K562 (cell line): ENCODE measurements around the gene EN1. TPM values are rescaled to one million over a fixed set of nuclear protein-coding genes. Genes with fewer than 3 reads are reported as not detected.

ENCODE experiments used
- ATAC-seq: fragments of 200-7000 bp; cut with Tn5 transposase; 3 replicates; pipeline ENCODE4 v1.9.1; 2020; ENCODE audit warnings: moderate library complexity
- BruUV-seq: library from RNA; stranded (reverse); fragments of 400-500 nt; replicated peaks from 2 replicates; lab custom pipeline; 2021; lab: Mats Ljungman, UMichigan
- CTCF ChIA-PET: fragments of 300-600 bp; formaldehyde crosslinking; extraction: SDS; loops from one replicate; lab custom pipeline; 2021; ENCODE audit warnings: low intra/inter-chr PET ratio; lab: Yijun Ruan, JAX
- POLR2A ChIA-PET: fragments of 300-600, 350-650 bp; sonication (Branson Sonifier 250); formaldehyde crosslinking; extraction: SDS; loops from one replicate; lab custom pipeline; 2021; ENCODE audit warnings: antibody characterized with exemption, inconsistent platforms; lab: Yijun Ruan, JAX
- DNase-seq, 4 experiments: peaks; one replicate each; pipeline versions ENCODE4 v3.0.0 to v3.0.0-alpha.2; 2011 to 2018; ENCODE audit warnings: low spot score in 3 of 4, mixed read lengths in 3 of 4; ENCODE audit errors: extremely low read depth in 1 of 4
- FAIRE-seq: peaks from 2 replicates; lab custom pipeline; 2011; peaks lifted over from hg19 to GRCh38; lab: Jason Lieb, UNC
- H2AFZ ChIP-seq: 2 replicates; pipeline ENCODE4 v1.6.0; 2011; ENCODE audit warnings: low read depth, low read length, control low read depth, inconsistent platforms
- H3K27ac ChIP-seq: fragments of 200-600 bp; 3 replicates; pipeline ENCODE4 v1.8.0; 2011; ENCODE audit warnings: low read depth, mild to moderate bottlenecking, control low read depth, inconsistent platforms, low read length, moderate library complexity, mixed read lengths; ENCODE audit errors: extremely low read depth
- H3K27me3 ChIP-seq, 2 experiments: fragments of 300-600 bp in 1 of 2; 2 replicates in 1 of 2; 3 replicates in 1 of 2; pipeline versions ENCODE4 v1.6.0 to v1.8.0; 2011; ENCODE audit warnings: inconsistent platforms in 2 of 2, low read length in 2 of 2, mild to moderate bottlenecking in 1 of 2, mixed read lengths in 1 of 2, moderate library complexity in 1 of 2; ENCODE audit not compliant: control insufficient read depth in 2 of 2, insufficient read depth in 2 of 2
- H3K36me3 ChIP-seq: fragments of 300-600 bp; 3 replicates; pipeline ENCODE4 v1.8.0; 2011; ENCODE audit warnings: mild to moderate bottlenecking, low read length, inconsistent platforms; ENCODE audit not compliant: control insufficient read depth, insufficient read depth
- H3K4me1 ChIP-seq, 2 experiments: fragments of 200-600 bp in 1 of 2; replicated peaks in 1 of 2; 2 replicates in 1 of 2; 3 replicates in 1 of 2; pipeline versions ENCODE4 v1.5.1 to v1.8.0; 2011; ENCODE audit warnings: inconsistent platforms in 2 of 2, low read length in 2 of 2, mild to moderate bottlenecking in 1 of 2, mixed read lengths in 1 of 2, moderate library complexity in 1 of 2; ENCODE audit not compliant: control insufficient read depth in 2 of 2, insufficient read depth in 2 of 2
- H3K4me2 ChIP-seq: 2 replicates; pipeline ENCODE4 v1.6.1; 2011; ENCODE audit warnings: low read length, control low read depth, inconsistent platforms, mixed read lengths; ENCODE audit not compliant: insufficient read depth
- H3K4me3 ChIP-seq: fragments of 200-600 bp; sonication (generic), shearing (Covaris generic); 2 replicates; pipeline ENCODE4 v1.5.1; 2016; ENCODE audit warnings: control low read depth, inconsistent platforms
- H3K79me2 ChIP-seq: fragments of 200-600 bp; 3 replicates; pipeline ENCODE4 v1.8.0; 2011; ENCODE audit warnings: low read length, inconsistent platforms; ENCODE audit not compliant: control insufficient read depth, insufficient read depth
- H3K9ac ChIP-seq, 2 experiments: 2 replicates each; pipeline versions ENCODE4 v1.6.0 to v1.6.1; 2011; ENCODE audit warnings: low read depth in 2 of 2, low read length in 2 of 2, control low read depth in 1 of 2, inconsistent platforms in 1 of 2, mild to moderate bottlenecking in 1 of 2, mixed read lengths in 1 of 2; ENCODE audit not compliant: insufficient read depth in 1 of 2
- H3K9me1 ChIP-seq: one replicate; pipeline ENCODE4 v1.6.0; 2011; ENCODE audit warnings: inconsistent platforms, mild to moderate bottlenecking, low read length, moderate library complexity; ENCODE audit not compliant: control insufficient read depth, insufficient read depth
- H3K9me3 ChIP-seq: replicated peaks from 2 replicates; pipeline ENCODE4 v1.5.1; 2011; ENCODE audit warnings: low read depth, low read length, inconsistent platforms; ENCODE audit not compliant: control insufficient read depth, insufficient read depth
- H4K20me1 ChIP-seq: replicated peaks from 2 replicates; pipeline ENCODE4 v1.6.1; 2011; ENCODE audit warnings: low read length, inconsistent platforms, mixed read lengths; ENCODE audit not compliant: control insufficient read depth, insufficient read depth
- CHD1 ChIP-seq: fragments of 200-600 bp; sonication (generic); IDR thresholded peaks from one replicate; pipeline ENCODE4 v1.6.1; 2012; ENCODE audit warnings: mild to moderate bottlenecking, moderate library complexity, low read length, inconsistent platforms
- DPF2 ChIP-seq: fragments of 450-650 bp; IDR thresholded peaks from 2 replicates; pipeline ENCODE4 v1.6.1; 2016
- EHMT2 ChIP-seq: fragments of 450-650 bp; IDR thresholded peaks from 2 replicates; pipeline ENCODE4 v1.6.1; 2018; ENCODE audit warnings: antibody characterized with exemption
- GABPB1 ChIP-seq: sonication (generic); formaldehyde crosslinking; IDR thresholded peaks from 2 replicates; pipeline ENCODE4 v1.8.0; 2022; ENCODE audit warnings: mild to moderate bottlenecking, missing genetic modification reagents
- IFI16 ChIP-seq: fragments of 250-450 bp; sonication (Bioruptor Pico); IDR thresholded peaks from 2 replicates; pipeline ENCODE4 v2.1.2; 2022; ENCODE audit warnings: mild to moderate bottlenecking, inconsistent platforms
- KDM4B ChIP-seq, 2 experiments: fragments of 450-650 bp in 1 of 2; sonication (generic) in 1 of 2; IDR thresholded peaks; 2 replicates each; pipeline ENCODE4 v1.6.1; 2016 to 2017; ENCODE audit warnings: borderline replicate concordance in 2 of 2, antibody characterized with exemption in 1 of 2, low read depth in 1 of 2, mild to moderate bottlenecking in 1 of 2
- MAZ ChIP-seq, 2 experiments: fragments of 450-650 bp in 1 of 2; sonication (generic) in 1 of 2; formaldehyde crosslinking; IDR thresholded peaks in 1 of 2; conservative IDR thresholded peaks in 1 of 2; 2 replicates each; pipeline versions ENCODE4 v1.4.0 to v1.5.0; 2020; ENCODE audit warnings: mild to moderate bottlenecking in 1 of 2, missing genetic modification reagents in 1 of 2
- POLR2H ChIP-seq: IDR thresholded peaks from 2 replicates; pipeline ENCODE4 v1.6.1; 2016; ENCODE audit warnings: missing genetic modification characterization, low read depth, mild to moderate bottlenecking, control low read depth, missing compliant biosample characterization, moderate library complexity
- RB1 ChIP-seq: fragments of 450-650 bp; IDR thresholded peaks from 2 replicates; pipeline ENCODE4 v1.6.1; 2017; ENCODE audit warnings: low read depth, mild to moderate bottlenecking
- SP1 ChIP-seq: sonication (generic); formaldehyde crosslinking; IDR thresholded peaks from 2 replicates; pipeline ENCODE4 v1.8.1; 2022; ENCODE audit warnings: mild to moderate bottlenecking, missing genetic modification reagents
- STAT5B ChIP-seq: fragments of 250-450 bp; sonication (Bioruptor Pico); IDR thresholded peaks from 2 replicates; pipeline ENCODE4 v1.8.0; 2021; ENCODE audit warnings: mild to moderate bottlenecking, inconsistent platforms
- TBL1XR1 ChIP-seq, 2 experiments: IDR thresholded peaks; 2 replicates each; pipeline ENCODE4 v1.6.1; 2012; ENCODE audit warnings: improper control_type of control experiment in 2 of 2, low read length in 2 of 2, mild to moderate bottlenecking in 1 of 2
- TFAM ChIP-seq: fragments of 250-450 bp; sonication (Bioruptor Pico); conservative IDR thresholded peaks from 2 replicates; pipeline ENCODE4 v1.5.0; 2021; ENCODE audit warnings: mild to moderate bottlenecking, moderate library complexity
- ZNF3 ChIP-seq: fragments of 250-450 bp; sonication (Bioruptor Pico); IDR thresholded peaks from 2 replicates; pipeline ENCODE4 v1.5.0; 2021; ENCODE audit warnings: mild to moderate bottlenecking, moderate library complexity
- ZNF668 ChIP-seq: fragments of 250-450 bp; sonication (Bioruptor Pico); IDR thresholded peaks from 2 replicates; pipeline ENCODE4 v1.8.0; 2022; ENCODE audit warnings: mild to moderate bottlenecking, inconsistent platforms
- ZNF77 ChIP-seq: fragments of 250-450 bp; sonication (Bioruptor Pico); IDR thresholded peaks from 2 replicates; pipeline ENCODE4 v1.5.0; 2020
- WGBS: fragments of 100-300 bp; shearing (Covaris generic); methylation state at CpG from one replicate; pipeline ENCODE4 v1.1.6; 2016; ENCODE audit warnings: low coverage, mixed read lengths; ENCODE audit not compliant: insufficient coverage; ENCODE audit errors: missing lambda C conversion rate; 5-methylcytosine and 5-hydroxymethylcytosine counted together
- in situ Hi-C: fragments of 300-500 bp; cut with MboI; formaldehyde crosslinking; loops from 4 replicates; pipeline ENCODE4 v1.15.0; 2018; ENCODE audit warnings: inconsistent platforms, mixed read lengths
- intact Hi-C: fragments of 100-400 bp; cut with micrococcal nuclease; formaldehyde crosslinking; loops from 2 replicates; pipeline ENCODE4 v1.14.2; 2022
- polyA plus RNA-seq, 8 experiments: library from polyadenylated mRNA; depleted of rRNA in 4 of 8; stranded (reverse) in 5 of 8; unstranded in 3 of 8; fragments of >200 nt; fragmentation: Nextera tagmentation in 2 of 8; fragmentation: Illumina TruSeq in 1 of 8; extraction: Ambion mirVana in 2 of 8; extraction: Trizol in 1 of 8; gene quantifications; 2 replicates each; pipeline versions ENCODE4 v1.2.1 to v1.2.3, GENCODE V29; 2011 to 2014; ENCODE audit warnings: inconsistent platforms in 1 of 8, missing spikeins in 1 of 8
- total RNA-seq, 7 experiments: library from RNA; depleted of rRNA in 6 of 7; stranded (reverse); fragments of >200 nt in 6 of 7; fragmentation: Illumina TruSeq in 2 of 7; extraction: Trizol in 2 of 7; gene quantifications; 2 replicates each; pipeline versions ENCODE4 v1.2.1 to v1.2.3, GENCODE V29; 2011 to 2021; ENCODE audit warnings: low replicate concordance in 1 of 7
- TF ChIP-seq, protein P1 (sequence below), 2 experiments: IDR thresholded peaks; 2 replicates each; pipeline ENCODE4 v1.6.1; 2011; ENCODE audit warnings: borderline replicate concordance in 1 of 2, control low read depth in 1 of 2, low read depth in 1 of 2, low read length in 1 of 2, mild to moderate bottlenecking in 1 of 2, mixed read lengths in 1 of 2, moderate library complexity in 1 of 2; ENCODE audit not compliant: insufficient read depth in 1 of 2, insufficient read length in 1 of 2, poor library complexity in 1 of 2, severe bottlenecking in 1 of 2; ENCODE audit errors: extremely low read depth in 1 of 2
- TF ChIP-seq, protein P2 (sequence below), 2 experiments: fragments of 450-650 bp in 1 of 2; IDR thresholded peaks; 2 replicates each; pipeline ENCODE4 v1.6.1; 2011 to 2017; ENCODE audit warnings: low read depth in 2 of 2, antibody characterized with exemption in 1 of 2, borderline replicate concordance in 1 of 2, low read length in 1 of 2, mild to moderate bottlenecking in 1 of 2, mixed read lengths in 1 of 2; ENCODE audit not compliant: control insufficient read depth in 1 of 2

The EN1 gene
- total and polyA plus RNA-seq, 9 of the 15 experiments (the other 6 are each of a cell fraction or from before 2014, with no cell fraction given): 0.06 to 2.0 (median 0.51) TPM

DNA sequence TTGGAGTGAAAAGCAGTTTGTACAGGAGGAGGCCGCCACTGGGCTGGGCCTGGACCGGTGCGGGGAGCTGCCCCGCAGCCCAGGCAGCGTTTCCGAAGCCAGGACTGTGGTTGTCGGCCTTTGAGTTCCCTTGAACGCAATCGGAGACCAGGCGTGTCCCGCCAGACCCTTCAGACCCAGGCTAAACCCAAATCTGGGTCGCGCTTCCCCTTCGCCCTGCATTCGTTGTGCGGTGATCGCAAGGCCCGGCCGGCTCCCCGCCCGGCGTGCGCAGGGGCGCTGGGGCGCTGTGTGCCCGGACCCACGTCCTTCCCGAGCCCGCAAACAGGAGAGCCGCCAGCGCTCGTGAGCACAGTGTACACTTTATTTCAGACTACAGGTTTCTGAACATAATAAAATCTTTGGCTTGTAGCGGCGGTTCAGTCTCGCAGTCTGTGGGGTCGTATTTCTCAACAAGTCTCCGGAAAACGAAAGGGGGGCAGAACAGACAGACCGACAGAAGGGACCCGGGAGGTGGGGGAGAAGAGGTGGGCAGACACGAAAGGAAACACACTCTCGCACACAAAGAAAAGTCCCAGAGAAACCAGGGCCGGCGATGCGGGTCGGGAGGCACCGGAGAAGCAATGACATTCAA lies 5.5 kb downstream of the EN1 start (continued):
- TF ChIP-seq ZNF668 (CRISPR knock-in tag) (no peak), GABPB1 (CRISPR knock-in tag) (no peak), ZNF3 (CRISPR knock-in tag) (no peak), POLR2H (no peak)
- TF ChIP-seq, protein P1, sequence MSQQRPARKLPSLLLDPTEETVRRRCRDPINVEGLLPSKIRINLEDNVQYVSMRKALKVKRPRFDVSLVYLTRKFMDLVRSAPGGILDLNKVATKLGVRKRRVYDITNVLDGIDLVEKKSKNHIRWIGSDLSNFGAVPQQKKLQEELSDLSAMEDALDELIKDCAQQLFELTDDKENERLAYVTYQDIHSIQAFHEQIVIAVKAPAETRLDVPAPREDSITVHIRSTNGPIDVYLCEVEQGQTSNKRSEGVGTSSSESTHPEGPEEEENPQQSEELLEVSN (IDR thresholded peaks at IDR 0.05; ENCODE audit: borderline replicate concordance in 1 of 2, extremely low read depth in 1 of 2, insufficient read depth in 1 of 2, insufficient read length in 1 of 2, low read depth in 1 of 2, low read length in 1 of 2, poor library complexity in 1 of 2, severe bottlenecking in 1 of 2): no peak

DNA sequence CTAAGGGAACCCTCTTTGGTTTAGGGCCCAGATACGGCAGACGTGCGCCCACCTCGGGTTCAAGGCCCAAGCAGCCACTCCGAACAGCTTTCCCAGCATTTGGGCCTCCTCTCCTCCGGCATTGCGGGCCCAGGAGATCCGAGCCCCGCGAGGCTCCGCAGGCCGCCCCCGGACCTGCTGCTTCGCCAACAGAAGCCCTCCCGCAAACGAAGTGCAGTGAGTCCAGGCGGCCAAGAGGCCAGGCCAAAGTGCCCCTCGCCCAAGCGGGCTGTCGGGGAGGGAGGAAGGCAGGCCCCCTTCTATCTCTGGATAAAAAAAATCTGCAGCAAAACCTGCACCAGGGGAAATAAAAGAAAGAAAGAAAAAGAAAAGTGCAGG lies 6.0 kb downstream of the EN1 start:
- Histone ChIP-seq H3K9me1 (no peaks in the 10 kb centered on the region), H3K4me3 (no peak overlapping the region), H3K27me3 (peaks cover 17 to 35% of the 10 kb centered on the region in 2 experiments; a peak in 4 of 5 replicates), H3K4me2 (no peak overlapping the region), H3K27ac (no peak overlapping the region), H3K9me3 (no peaks in the 10 kb centered on the region), H3K9ac (no peak overlapping the region), H3K79me2 (no peaks in the 10 kb centered on the region), H3K4me1 (peaks cover 3 to 20% of the 10 kb centered on the region in 2 experiments; a peak in 4 of 5 replicates), H3K36me3 (no peaks in the 10 kb centered on the region), H4K20me1 (no peaks in the 10 kb centered on the region), H2AFZ (no peak overlapping the region)
- no peak for ATAC-seq
- no TSS peak for BruUV-seq
- ChIA-PET POLR2A (no interaction called here), CTCF (no interaction called here)
- in situ Hi-C loops (loop anchor here (10.0 kb wide), 1 partner anchor 197 kb away; no protein-coding TSS in a partner anchor), intact Hi-C loops (loop anchor here (2.0 to 10.0 kb wide), 2 partner anchors 19 to 77 kb away; no protein-coding TSS in a partner anchor)
- no peak for FAIRE-seq
- WGBS: 45% methylated on average over 13 of the region's 20 CpGs
- no peak for DNase-seq
- TF ChIP-seq TBL1XR1 (IDR thresholded peaks at IDR 0.05; ENCODE audit: low read length in 2 of 2): no peak
- TF ChIP-seq CHD1: no peak
- TF ChIP-seq SP1 (CRISPR knock-in tag): no peak
- no peak for TF ChIP-seq TFAM (CRISPR knock-in tag)
- no peak for TF ChIP-seq MAZ (CRISPR knock-in tag; conservative IDR thresholded peaks at IDR 0.05 in 1 of 2, IDR thresholded peaks at IDR 0.05 in 1 of 2)
- no peak for TF ChIP-seq RB1
- TF ChIP-seq KDM4B (IDR thresholded peaks at IDR 0.05; ENCODE audit: borderline replicate concordance in 2 of 2, low read depth in 1 of 2): no peak
- TF ChIP-seq DPF2: no peak
- TF ChIP-seq ZNF77 (CRISPR knock-in tag): no peak
- TF ChIP-seq STAT5B (CRISPR knock-in tag): no peak
- TF ChIP-seq, protein P2, sequence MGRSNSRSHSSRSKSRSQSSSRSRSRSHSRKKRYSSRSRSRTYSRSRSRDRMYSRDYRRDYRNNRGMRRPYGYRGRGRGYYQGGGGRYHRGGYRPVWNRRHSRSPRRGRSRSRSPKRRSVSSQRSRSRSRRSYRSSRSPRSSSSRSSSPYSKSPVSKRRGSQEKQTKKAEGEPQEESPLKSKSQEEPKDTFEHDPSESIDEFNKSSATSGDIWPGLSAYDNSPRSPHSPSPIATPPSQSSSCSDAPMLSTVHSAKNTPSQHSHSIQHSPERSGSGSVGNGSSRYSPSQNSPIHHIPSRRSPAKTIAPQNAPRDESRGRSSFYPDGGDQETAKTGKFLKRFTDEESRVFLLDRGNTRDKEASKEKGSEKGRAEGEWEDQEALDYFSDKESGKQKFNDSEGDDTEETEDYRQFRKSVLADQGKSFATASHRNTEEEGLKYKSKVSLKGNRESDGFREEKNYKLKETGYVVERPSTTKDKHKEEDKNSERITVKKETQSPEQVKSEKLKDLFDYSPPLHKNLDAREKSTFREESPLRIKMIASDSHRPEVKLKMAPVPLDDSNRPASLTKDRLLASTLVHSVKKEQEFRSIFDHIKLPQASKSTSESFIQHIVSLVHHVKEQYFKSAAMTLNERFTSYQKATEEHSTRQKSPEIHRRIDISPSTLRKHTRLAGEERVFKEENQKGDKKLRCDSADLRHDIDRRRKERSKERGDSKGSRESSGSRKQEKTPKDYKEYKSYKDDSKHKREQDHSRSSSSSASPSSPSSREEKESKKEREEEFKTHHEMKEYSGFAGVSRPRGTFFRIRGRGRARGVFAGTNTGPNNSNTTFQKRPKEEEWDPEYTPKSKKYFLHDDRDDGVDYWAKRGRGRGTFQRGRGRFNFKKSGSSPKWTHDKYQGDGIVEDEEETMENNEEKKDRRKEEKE (IDR thresholded peaks at IDR 0.05; ENCODE audit: borderline replicate concordance in 1 of 2, control insufficient read depth in 1 of 2, low read depth in 2 of 2, low read length in 1 of 2): no peak
- no peak for TF ChIP-seq IFI16 (CRISPR knock-in tag)
- TF ChIP-seq EHMT2: no peak
